Activated CD8-positive, alpha-beta T cell treated with anti-CD3 and anti-CD28 coated beads for 36 hours (primary cell): Measurements from ENCODE around the gene SLC5A5. TPM values are rescaled to one million over a fixed set of nuclear protein-coding genes. Genes with fewer than 3 reads are reported as not detected.

ENCODE experiments used
- ATAC-seq: fragments of 200-7000 bp; cut with Tn5 transposase; one replicate; pipeline ENCODE4 v1.10.0; 2021; ENCODE audit warnings: mild to moderate bottlenecking, moderate library complexity
- CTCF ChIA-PET: fragments of 350-600 bp; sonication (Branson Sonifier 250); formaldehyde crosslinking; loops from one replicate; lab custom pipeline; 2021; ENCODE audit warnings: antibody characterized with exemption; lab: Charles Lee
- POLR2A ChIA-PET: fragments of 350-600 bp; sonication (Branson Sonifier 250); formaldehyde crosslinking; loops from one replicate; lab custom pipeline; 2021; ENCODE audit warnings: antibody characterized with exemption; lab: Charles Lee
- DNase-seq: peaks from one replicate; pipeline ENCODE4 v3.0.0-alpha.2; 2020
- H3K27ac Mint-ChIP-seq: one replicate; pipeline ENCODE4 v1.8.0; 2021; ENCODE audit warnings: mild to moderate bottlenecking, mixed read lengths
- H3K27me3 Mint-ChIP-seq: one replicate; pipeline ENCODE4 v1.8.0; 2021; ENCODE audit warnings: mixed read lengths
- H3K36me3 Mint-ChIP-seq: one replicate; pipeline ENCODE4 v1.8.0; 2021; ENCODE audit warnings: low read depth, mixed read lengths
- H3K4me1 Mint-ChIP-seq: one replicate; pipeline ENCODE4 v1.8.0; 2021; ENCODE audit warnings: low read depth, mixed read lengths
- H3K4me3 Mint-ChIP-seq: one replicate; pipeline ENCODE4 v1.8.0; 2021; ENCODE audit warnings: mild to moderate bottlenecking, moderate library complexity, mixed read lengths
- H3K9me3 Mint-ChIP-seq: one replicate; pipeline ENCODE4 v1.8.0; 2021; ENCODE audit warnings: mixed read lengths
- intact Hi-C: fragments of 100-400 bp; cut with micrococcal nuclease; formaldehyde crosslinking; loops from one replicate; pipeline ENCODE4 v1.10.0; 2022
- total RNA-seq, 2 experiments: library from RNA; stranded (reverse); gene quantifications; one replicate each; pipeline ENCODE4 v1.2.3, GENCODE V29; 2021
- TF ChIP-seq, protein P1 (sequence below): fragments of 200-600 bp; IDR thresholded peaks from one replicate; pipeline ENCODE4 v1.8.0; 2022; ENCODE audit warnings: antibody characterized with exemption, mild to moderate bottlenecking

The SLC5A5 gene
- total RNA-seq, 2 experiments from 2014 or later, result 0.87 to 0.99 TPM

DNA sequence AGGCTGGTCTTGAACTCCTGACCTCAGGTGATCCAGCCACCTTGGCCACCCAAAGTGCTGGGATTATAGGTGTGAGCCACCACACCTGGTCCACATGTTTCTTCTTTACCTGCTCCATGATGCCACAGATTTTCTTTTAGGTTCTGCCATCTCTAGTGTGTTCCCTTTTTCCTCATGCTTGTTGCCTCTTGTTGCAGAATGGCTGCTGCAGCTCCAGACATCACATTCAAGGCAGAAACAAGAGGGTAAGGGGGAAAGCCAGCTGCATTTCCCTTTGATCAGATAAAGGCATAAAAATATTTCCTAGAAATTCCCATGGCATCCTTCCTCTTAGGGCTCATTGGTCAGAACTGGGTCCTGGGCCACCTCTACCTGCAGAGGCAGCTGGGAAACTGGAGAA, 48.8 kb downstream of the SLC5A5 start:
- ATAC-seq (no peak), DNase-seq (no peak)
- intact Hi-C loops, result no loop called here
- no peaks in the 10 kb centered on the region for H3K9me3 Mint-ChIP-seq
- POLR2A ChIA-PET, result interaction anchor here (1.2 kb wide), 1 partner anchor 59 kb away, joined by 3 read pairs; no protein-coding TSS in a partner anchor
- no peaks in the 10 kb centered on the region for H3K27me3 Mint-ChIP-seq
- H3K27ac Mint-ChIP-seq, result no peak overlapping the region
- H3K4me3 Mint-ChIP-seq, result no peak overlapping the region
- CTCF ChIA-PET, result interaction anchor here (1.7 kb wide), 1 partner anchor 12 kb away, joined by 6 read pairs; the partner anchor contains the start of gene CCDC124
- no peaks in the 10 kb centered on the region for H3K4me1 Mint-ChIP-seq
- TF ChIP-seq, protein P1, sequence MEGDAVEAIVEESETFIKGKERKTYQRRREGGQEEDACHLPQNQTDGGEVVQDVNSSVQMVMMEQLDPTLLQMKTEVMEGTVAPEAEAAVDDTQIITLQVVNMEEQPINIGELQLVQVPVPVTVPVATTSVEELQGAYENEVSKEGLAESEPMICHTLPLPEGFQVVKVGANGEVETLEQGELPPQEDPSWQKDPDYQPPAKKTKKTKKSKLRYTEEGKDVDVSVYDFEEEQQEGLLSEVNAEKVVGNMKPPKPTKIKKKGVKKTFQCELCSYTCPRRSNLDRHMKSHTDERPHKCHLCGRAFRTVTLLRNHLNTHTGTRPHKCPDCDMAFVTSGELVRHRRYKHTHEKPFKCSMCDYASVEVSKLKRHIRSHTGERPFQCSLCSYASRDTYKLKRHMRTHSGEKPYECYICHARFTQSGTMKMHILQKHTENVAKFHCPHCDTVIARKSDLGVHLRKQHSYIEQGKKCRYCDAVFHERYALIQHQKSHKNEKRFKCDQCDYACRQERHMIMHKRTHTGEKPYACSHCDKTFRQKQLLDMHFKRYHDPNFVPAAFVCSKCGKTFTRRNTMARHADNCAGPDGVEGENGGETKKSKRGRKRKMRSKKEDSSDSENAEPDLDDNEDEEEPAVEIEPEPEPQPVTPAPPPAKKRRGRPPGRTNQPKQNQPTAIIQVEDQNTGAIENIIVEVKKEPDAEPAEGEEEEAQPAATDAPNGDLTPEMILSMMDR, result no peak
- H3K36me3 Mint-ChIP-seq, result no peaks in the 10 kb centered on the region

GRCh38 chr19:17922138-17922537, 50.4 kb downstream of the SLC5A5 start:
- intact Hi-C loops, result no loop called here
- no peak for DNase-seq
- ChIA-PET CTCF (no interaction called here), POLR2A (no interaction called here)
- no peak overlapping the region for H3K4me3 Mint-ChIP-seq
- H3K9me3 Mint-ChIP-seq, result no peaks in the 10 kb centered on the region
- H3K27me3 Mint-ChIP-seq, result peaks cover 2% of the 10 kb centered on the region
- ATAC-seq, result no peak
- H3K4me1 Mint-ChIP-seq, result no peaks in the 10 kb centered on the region
- no peak overlapping the region for H3K27ac Mint-ChIP-seq
- H3K36me3 Mint-ChIP-seq, result no peaks in the 10 kb centered on the region
- TF ChIP-seq, protein P1, result no peak

- Mint-ChIP-seq H3K36me3 (no peaks in the 10 kb centered on the region), H3K4me3 (no peak overlapping the region), H3K27me3 (peaks cover 3% of the 10 kb centered on the region), H3K27ac (no peak overlapping the region), H3K9me3 (no peaks in the 10 kb centered on the region), H3K4me1 (peaks cover 7% of the 10 kb centered on the region)
- no peak for ATAC-seq
- CTCF ChIA-PET, result no interaction called here
- TF ChIP-seq, protein P1, result no peak
- no peak for DNase-seq
- POLR2A ChIA-PET, result interaction anchor here (1.7 kb wide), 1 partner anchor 66 kb away, joined by 4 read pairs; the partner anchor contains the start of gene RPL18A
- intact Hi-C loops, result no loop called here
Measured at GRCh38 chr19:17926044-17926443, 54.3 kb downstream of the SLC5A5 start.

DNA sequence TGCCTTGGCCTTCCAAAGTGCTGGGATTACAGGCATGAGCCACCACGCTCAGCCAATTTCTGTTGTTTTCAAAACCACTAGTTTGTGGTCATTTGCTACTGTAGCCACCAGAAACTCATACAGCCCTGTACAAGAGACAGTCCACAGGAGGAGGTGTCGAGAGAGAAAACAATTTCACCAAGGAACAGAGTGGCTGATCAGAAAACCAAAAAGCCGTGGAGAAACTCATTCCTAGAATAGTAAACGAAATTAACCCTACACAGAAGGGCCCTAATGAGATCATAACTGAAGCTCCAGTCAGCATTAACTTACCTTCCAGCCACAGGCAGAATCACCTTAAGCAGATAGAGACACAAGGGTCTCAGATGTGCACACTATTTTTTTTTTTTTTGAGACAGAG, 57.3 kb downstream of the SLC5A5 start:
- TF ChIP-seq, protein P1, result no peak
- ATAC-seq (no peak), DNase-seq (no peak)
- Mint-ChIP-seq H3K4me1 (peaks cover 22% of the 10 kb centered on the region), H3K36me3 (no peaks in the 10 kb centered on the region), H3K4me3 (no peak overlapping the region), H3K27me3 (peaks cover 3% of the 10 kb centered on the region), H3K9me3 (no peaks in the 10 kb centered on the region), H3K27ac (no peak overlapping the region)
- POLR2A ChIA-PET, result interaction anchor here (7.2 kb wide), 1 partner anchor 64 kb away, joined by 81 read pairs; no protein-coding TSS in a partner anchor
- CTCF ChIA-PET, result interaction anchor here (0.6 to 6.7 kb wide), 4 partner anchors 9 to 72 kb away, joined by 3 to 194 read pairs (median 12); partner anchors contain the start of genes RPL18A and SLC5A5
- intact Hi-C loops, result no loop called here

- intact Hi-C loops, result loop anchor here (2.0 to 5.0 kb wide), 2 partner anchors 59 to 73 kb away; partner anchors contain the start of genes RPL18A and SLC5A5
- POLR2A ChIA-PET, result interaction anchor here (1.1 to 7.2 kb wide), 9 partner anchors 14 to 328 kb away, joined by 3 to 123 read pairs (median 6); partner anchors contain the start of gene RPL18A
- ATAC-seq (no peak), DNase-seq (peak; percentile 19)
- Mint-ChIP-seq H3K36me3 (peaks cover 3% of the 10 kb centered on the region), H3K27ac (peak overlapping the region; percentile 42), H3K27me3 (peaks cover 2% of the 10 kb centered on the region), H3K9me3 (no peaks in the 10 kb centered on the region), H3K4me1 (peaks cover 24% of the 10 kb centered on the region), H3K4me3 (peak overlapping the region; percentile 88)
- CTCF ChIA-PET, result interaction anchor here (0.6 to 6.7 kb wide), 20 partner anchors 12 to 325 kb away, joined by 3 to 194 read pairs (median 5); partner anchors contain the start of genes JAK3, RPL18A and SLC5A5
- TF ChIP-seq, protein P1, result no peak
Measured at GRCh38 chr19:17931532-17932191, 59.9 kb downstream of the SLC5A5 start.
